Neural progenitor cell (in vitro differentiated cells): ENCODE results near the gene BMPR1B.

ENCODE experiments used
- CTCF ChIP-seq: fragments of 200-600 bp; sonication (generic); IDR thresholded peaks from 2 replicates; pipeline ENCODE4 v1.5.1; 2017; ENCODE audit warnings: antibody characterized with exemption, mild to moderate bottlenecking
- EZH2 ChIP-seq: fragments of 200-600 bp; sonication (generic); IDR thresholded peaks from 2 replicates; pipeline ENCODE4 v1.6.1; 2017; ENCODE audit warnings: antibody characterized with exemption, mild to moderate bottlenecking, moderate library complexity
- EZH2phosphoT487 ChIP-seq: fragments of 200-600 bp; sonication (generic); IDR thresholded peaks from 2 replicates; pipeline ENCODE4 v1.6.1; 2017; ENCODE audit warnings: antibody characterized with exemption

GRCh38 chr4:94909645-94910044, 151.9 kb downstream of the BMPR1B start:
- TF ChIP-seq CTCF: no peak
- no peak for TF ChIP-seq EZH2
- no peak for TF ChIP-seq EZH2phosphoT487
